Loucy (cell line): ENCODE results near the gene EZR.

Experiments
- H2AFZ ChIP-seq: fragments of 200-600 bp; sonication (generic); 2 replicates; pipeline ENCODE4 v1.6.0; 2016; ENCODE audit warnings: antibody characterized with exemption, mild to moderate bottlenecking, low read length, moderate library complexity
- H3F3A ChIP-seq: fragments of 200-600 bp; 2 replicates; pipeline ENCODE4 v1.6.0; 2016; ENCODE audit warnings: antibody characterized with exemption, low read depth, mild to moderate bottlenecking
- H3K27me3 ChIP-seq: fragments of 200-600 bp; sonication (generic); 2 replicates; pipeline ENCODE4 v1.6.1; 2014; ENCODE audit warnings: low read length, mild to moderate bottlenecking; ENCODE audit not compliant: insufficient read depth, poor library complexity, severe bottlenecking
- H3K36me3 ChIP-seq: fragments of 200-600 bp; sonication (generic); 2 replicates; pipeline ENCODE4 v1.6.1; 2016; ENCODE audit warnings: low read length; ENCODE audit not compliant: insufficient read depth
- H3K4me1 ChIP-seq: fragments of 200-600 bp; sonication (generic); 2 replicates; pipeline ENCODE4 v1.5.1; 2014; ENCODE audit warnings: low read length, mild to moderate bottlenecking; ENCODE audit not compliant: insufficient read depth, poor library complexity, severe bottlenecking
- H3K4me2 ChIP-seq: fragments of 200-600 bp; sonication (generic); 2 replicates; pipeline ENCODE4 v1.6.0; 2014; ENCODE audit warnings: antibody characterized with exemption, low read length, low read depth, mild to moderate bottlenecking; ENCODE audit not compliant: poor library complexity, severe bottlenecking
- H3K4me3 ChIP-seq: fragments of 200-600 bp; sonication (generic); 2 replicates; pipeline ENCODE4 v1.5.1; 2014; ENCODE audit warnings: low read length, mild to moderate bottlenecking, mixed read lengths; ENCODE audit not compliant: poor library complexity, severe bottlenecking
- H3K79me2 ChIP-seq: fragments of 200-600 bp; sonication (generic); 2 replicates; pipeline ENCODE4 v1.6.1; 2014; ENCODE audit warnings: low read length; ENCODE audit not compliant: insufficient read depth
- H3K9ac ChIP-seq: fragments of 200-600 bp; sonication (generic); 2 replicates; pipeline ENCODE4 v1.6.0; 2014; ENCODE audit warnings: mild to moderate bottlenecking, low read depth, low read length, moderate library complexity; ENCODE audit not compliant: poor library complexity, severe bottlenecking
- H3K9me2 ChIP-seq: fragments of 200-600 bp; sonication (generic); replicated peaks from 2 replicates; pipeline ENCODE4 v1.6.1; 2016; ENCODE audit warnings: low read depth, low read length, mixed read lengths
- H3K9me3 ChIP-seq: fragments of 200-600 bp; sonication (generic); 2 replicates; pipeline ENCODE4 v1.6.1; 2014; ENCODE audit warnings: mild to moderate bottlenecking, antibody characterized with exemption, low read length, low read depth; ENCODE audit not compliant: insufficient read depth
- H4K20me1 ChIP-seq: fragments of 200-600 bp; sonication (generic); 2 replicates; pipeline ENCODE4 v1.6.0; 2014; ENCODE audit warnings: antibody characterized with exemption, low read length, mild to moderate bottlenecking; ENCODE audit not compliant: insufficient read depth, poor library complexity, severe bottlenecking
- EZH2phosphoT487 ChIP-seq: fragments of 200-600 bp; IDR thresholded peaks from 2 replicates; pipeline ENCODE4 v1.6.1; 2018; ENCODE audit warnings: antibody characterized with exemption, mild to moderate bottlenecking, moderate library complexity, borderline replicate concordance
- TF ChIP-seq, protein P1 (sequence below): fragments of 200-600 bp; sonication (generic); conservative IDR thresholded peaks from 2 replicates; pipeline ENCODE4 v1.5.1; 2014; ENCODE audit warnings: mild to moderate bottlenecking, antibody characterized with exemption, low read length

EZR gene

DNA sequence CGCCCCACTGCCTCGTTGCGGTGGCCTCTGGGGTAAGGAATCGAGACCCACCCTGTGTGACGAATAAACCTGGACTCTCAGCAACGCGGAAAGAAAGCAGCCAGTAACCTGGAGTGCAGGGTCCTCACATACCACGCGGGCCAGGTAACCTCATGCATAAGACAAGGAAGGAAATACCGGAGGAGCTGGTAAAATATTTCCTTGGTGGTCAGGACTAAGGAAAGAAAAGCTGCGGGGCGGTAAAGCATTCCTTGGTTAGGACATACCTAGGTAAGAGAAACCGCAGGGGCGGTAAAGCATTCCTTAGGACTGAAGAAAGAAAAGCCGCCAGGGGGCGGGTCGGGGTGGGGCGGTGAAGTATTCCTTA lies 88.6 kb downstream of the EZR start:
- H3K27me3 ChIP-seq = no peaks in the 10 kb centered on the region
- no peak overlapping the region for H3K4me2 ChIP-seq
- H4K20me1 ChIP-seq = no peaks in the 10 kb centered on the region
- no peaks in the 10 kb centered on the region; the same call in 1 of the 2 replicates for H3K9me3 ChIP-seq
- no peaks in the 10 kb centered on the region for H3F3A ChIP-seq
- no peak overlapping the region for H2AFZ ChIP-seq
- no peaks in the 10 kb centered on the region for H3K36me3 ChIP-seq
- no peak overlapping the region for H3K4me3 ChIP-seq
- no peaks in the 10 kb centered on the region for H3K4me1 ChIP-seq
- TF ChIP-seq, protein P1, sequence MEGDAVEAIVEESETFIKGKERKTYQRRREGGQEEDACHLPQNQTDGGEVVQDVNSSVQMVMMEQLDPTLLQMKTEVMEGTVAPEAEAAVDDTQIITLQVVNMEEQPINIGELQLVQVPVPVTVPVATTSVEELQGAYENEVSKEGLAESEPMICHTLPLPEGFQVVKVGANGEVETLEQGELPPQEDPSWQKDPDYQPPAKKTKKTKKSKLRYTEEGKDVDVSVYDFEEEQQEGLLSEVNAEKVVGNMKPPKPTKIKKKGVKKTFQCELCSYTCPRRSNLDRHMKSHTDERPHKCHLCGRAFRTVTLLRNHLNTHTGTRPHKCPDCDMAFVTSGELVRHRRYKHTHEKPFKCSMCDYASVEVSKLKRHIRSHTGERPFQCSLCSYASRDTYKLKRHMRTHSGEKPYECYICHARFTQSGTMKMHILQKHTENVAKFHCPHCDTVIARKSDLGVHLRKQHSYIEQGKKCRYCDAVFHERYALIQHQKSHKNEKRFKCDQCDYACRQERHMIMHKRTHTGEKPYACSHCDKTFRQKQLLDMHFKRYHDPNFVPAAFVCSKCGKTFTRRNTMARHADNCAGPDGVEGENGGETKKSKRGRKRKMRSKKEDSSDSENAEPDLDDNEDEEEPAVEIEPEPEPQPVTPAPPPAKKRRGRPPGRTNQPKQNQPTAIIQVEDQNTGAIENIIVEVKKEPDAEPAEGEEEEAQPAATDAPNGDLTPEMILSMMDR = no peak
- no peak for TF ChIP-seq EZH2phosphoT487
- no peaks in the 10 kb centered on the region for H3K79me2 ChIP-seq
- H3K9me2 ChIP-seq = no peaks in the 10 kb centered on the region
- no peak overlapping the region for H3K9ac ChIP-seq

DNA sequence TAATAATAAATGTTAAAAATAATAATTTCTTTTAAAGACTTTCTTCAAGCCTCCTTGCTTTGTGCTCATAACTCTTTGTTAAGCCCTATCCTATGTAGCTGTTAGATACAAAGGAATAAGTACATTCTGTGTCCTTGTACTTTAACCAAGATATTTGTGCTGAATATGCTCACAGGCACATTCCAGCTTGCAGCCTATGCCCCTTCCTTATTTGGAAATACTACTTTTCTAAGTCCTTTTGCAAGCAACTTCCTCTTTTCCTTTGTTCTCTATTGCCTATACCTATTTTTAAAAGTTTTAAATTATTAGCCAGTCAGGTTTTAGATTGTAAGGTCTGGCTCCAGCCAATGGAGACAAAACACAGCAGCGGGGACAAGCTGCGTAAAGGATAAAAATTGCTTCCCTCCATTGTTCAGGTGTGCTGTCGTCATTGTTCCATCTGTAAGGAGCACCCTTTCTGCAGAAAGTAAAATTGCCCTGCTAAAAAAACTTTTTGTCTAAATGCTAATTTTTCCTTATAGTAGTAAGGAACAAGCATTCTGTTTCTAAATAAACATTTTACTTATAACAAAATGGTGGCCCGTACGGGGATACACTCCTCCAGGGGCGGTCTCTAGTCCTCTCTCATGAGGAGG lies 89.1 kb downstream of the EZR start:
- no peaks in the 10 kb centered on the region for H3K79me2 ChIP-seq
- H3K4me3 ChIP-seq = no peak overlapping the region
- H3K27me3 ChIP-seq = no peaks in the 10 kb centered on the region
- H3K9ac ChIP-seq = no peak overlapping the region
- H2AFZ ChIP-seq = no peak overlapping the region
- no peaks in the 10 kb centered on the region for H4K20me1 ChIP-seq
- H3K9me2 ChIP-seq = no peaks in the 10 kb centered on the region
- no peaks in the 10 kb centered on the region for H3F3A ChIP-seq
- no peaks in the 10 kb centered on the region; the same call in 1 of the 2 replicates for H3K9me3 ChIP-seq
- no peak for TF ChIP-seq EZH2phosphoT487
- TF ChIP-seq, protein P1 = no peak
- no peak overlapping the region for H3K4me2 ChIP-seq
- no peaks in the 10 kb centered on the region for H3K36me3 ChIP-seq
- H3K4me1 ChIP-seq = no peaks in the 10 kb centered on the region

DNA sequence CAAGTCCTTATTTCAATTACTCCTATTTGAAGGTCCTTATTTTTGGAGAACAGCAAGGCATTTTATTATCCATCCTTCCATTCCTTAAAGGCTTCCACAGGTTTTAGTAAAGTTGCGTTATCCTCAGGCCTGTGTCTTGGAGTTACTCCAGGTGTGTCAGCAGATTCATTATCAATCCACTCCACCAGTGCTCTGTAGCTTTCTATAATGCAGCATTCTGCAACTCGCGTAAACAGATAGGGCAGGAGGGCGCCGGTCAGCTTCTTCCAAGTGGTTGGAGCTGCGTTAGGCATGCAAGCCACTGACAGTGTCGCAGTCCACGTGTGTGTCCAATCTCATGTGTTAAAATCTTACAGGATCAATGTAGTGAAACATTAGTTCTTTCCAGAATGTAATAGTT lies 93.5 kb downstream of the EZR start:
- Histone ChIP-seq H3F3A (no peaks in the 10 kb centered on the region), H3K4me3 (no peak overlapping the region), H3K9me3 (no peaks in the 10 kb centered on the region), H3K4me1 (peaks cover 7% of the 10 kb centered on the region), H3K79me2 (no peaks in the 10 kb centered on the region), H3K36me3 (no peaks in the 10 kb centered on the region), H3K4me2 (no peak overlapping the region), H3K9me2 (no peaks in the 10 kb centered on the region), H3K9ac (no peak overlapping the region), H3K27me3 (no peaks in the 10 kb centered on the region), H4K20me1 (no peaks in the 10 kb centered on the region), H2AFZ (no peak overlapping the region)
- TF ChIP-seq, protein P1 = no peak
- no peak for TF ChIP-seq EZH2phosphoT487
